Panc1 (cell line): Measurements from ENCODE around the gene CACNA1C. TPM values are rescaled to one million over a fixed set of nuclear protein-coding genes. Genes with fewer than 3 reads are reported as not detected.

Source experiments
- ATAC-seq: fragments of 200-7000 bp; cut with Tn5 transposase; 2 replicates; pipeline ENCODE4 v1.9.1; 2020; ENCODE audit warnings: mild to moderate bottlenecking, moderate library complexity
- BruUV-seq: library from RNA; stranded (reverse); fragments of 400-500 nt; replicated peaks from 2 replicates; lab custom pipeline; 2021; lab: Mats Ljungman, UMichigan
- CTCF ChIA-PET: fragments of 300-600 bp; sonication (Branson Sonifier 250); formaldehyde crosslinking; loops from one replicate; lab custom pipeline; 2022; ENCODE audit warnings: antibody characterized with exemption; lab: Charles Lee
- POLR2A ChIA-PET: fragments of 300-600 bp; sonication (Branson Sonifier 250); formaldehyde crosslinking; loops from one replicate; lab custom pipeline; 2022; ENCODE audit warnings: antibody characterized with exemption; lab: Charles Lee
- DNase-seq: peaks from one replicate; pipeline ENCODE4 v3.0.0-alpha.2; 2010; ENCODE audit warnings: low read depth, low spot score
- H3K27ac ChIP-seq: 2 replicates; pipeline ENCODE4 v1.5.1; 2011; ENCODE audit warnings: mild to moderate bottlenecking, low read length, inconsistent platforms
- H3K27me3 ChIP-seq: fragments of 200-500 bp; sonication (Bioruptor generic); 2 replicates; pipeline ENCODE4 v1.6.0; 2014; ENCODE audit warnings: low read length, inconsistent platforms; ENCODE audit not compliant: control insufficient read depth, insufficient read depth
- H3K36me3 ChIP-seq: fragments of 200-500 bp; sonication (Bioruptor generic); 2 replicates; pipeline ENCODE4 v1.5.1; 2014; ENCODE audit warnings: inconsistent platforms, mild to moderate bottlenecking, low read length, moderate library complexity; ENCODE audit not compliant: control insufficient read depth, insufficient read depth
- H3K4me1 ChIP-seq: 2 replicates; pipeline ENCODE4 v1.5.1; 2011; ENCODE audit warnings: inconsistent platforms, mild to moderate bottlenecking, low read length, moderate library complexity; ENCODE audit not compliant: control insufficient read depth, insufficient read depth
- H3K4me3 ChIP-seq, 2 experiments: 2 replicates each; pipeline ENCODE4 v1.5.1; 2011 to 2012; ENCODE audit warnings: low read depth in 2 of 2, low read length in 2 of 2, mild to moderate bottlenecking in 2 of 2, inconsistent platforms in 1 of 2, moderate library complexity in 1 of 2
- H3K9me3 ChIP-seq: fragments of 200-500 bp; sonication (Bioruptor generic); 2 replicates; pipeline ENCODE4 v1.5.1; 2014; ENCODE audit warnings: low read depth, mild to moderate bottlenecking, inconsistent platforms, low read length, moderate library complexity; ENCODE audit not compliant: control insufficient read depth, insufficient read depth
- CTCF ChIP-seq: fragments of 450-650 bp; IDR thresholded peaks from 2 replicates; pipeline ENCODE4 v1.5.1; 2017; ENCODE audit warnings: mild to moderate bottlenecking
- POLR2AphosphoS5 ChIP-seq: IDR thresholded peaks from 2 replicates; pipeline ENCODE4 v1.6.1; 2012; ENCODE audit warnings: mild to moderate bottlenecking, low read depth, low read length, moderate library complexity
- REST ChIP-seq, 2 experiments: IDR thresholded peaks; 2 replicates each; pipeline ENCODE4 v1.6.1; 2011 to 2012; ENCODE audit warnings: low read depth in 2 of 2, control low read depth in 1 of 2, low read length in 1 of 2, mild to moderate bottlenecking in 1 of 2, moderate library complexity in 1 of 2; ENCODE audit not compliant: insufficient read depth in 1 of 2
- SIN3A ChIP-seq: IDR thresholded peaks from 2 replicates; pipeline ENCODE4 v1.6.1; 2012; ENCODE audit warnings: low read depth, mild to moderate bottlenecking, low read length, moderate library complexity, borderline replicate concordance; ENCODE audit not compliant: insufficient read depth
- TCF7L2 ChIP-seq: IDR thresholded peaks from 2 replicates; pipeline ENCODE4 v1.6.1; 2011; ENCODE audit warnings: mild to moderate bottlenecking, low read depth, low read length, inconsistent platforms
- in situ Hi-C: cut with HindIII; loops from 2 replicates; pipeline ENCODE4 v1.10.0; 2016; ENCODE audit warnings: low sequenced_read_pairs, low pct_unique_long_range_greater_than_20kb
- intact Hi-C: fragments of 100-400 bp; cut with micrococcal nuclease; formaldehyde crosslinking; loops from one replicate; pipeline ENCODE4 v1.10.0; 2022; ENCODE audit not compliant: unreplicated experiment
- total RNA-seq: library from RNA; stranded (reverse); gene quantifications from one replicate; pipeline ENCODE4 v1.2.1, GENCODE V29; 2021; ENCODE audit not compliant: unreplicated experiment

Gene CACNA1C
- total RNA-seq, 1 experiment from 2014 or later, result 0.03 TPM

- H3K4me3 ChIP-seq, result no peak overlapping the region
- no peak overlapping the region for H3K27ac ChIP-seq
- no TSS peak for BruUV-seq
- intact Hi-C loops, result no loop called here
- no peaks in the 10 kb centered on the region; the same call in 1 of the 2 replicates for H3K27me3 ChIP-seq
- H3K36me3 ChIP-seq, result no peaks in the 10 kb centered on the region
- no peak for ATAC-seq
- POLR2A ChIA-PET, result no interaction called here
- no peaks in the 10 kb centered on the region for H3K4me1 ChIP-seq
- H3K9me3 ChIP-seq, result no peaks in the 10 kb centered on the region
- no peak for DNase-seq
- TF ChIP-seq TCF7L2, result no peak
- no peak for TF ChIP-seq CTCF
- no peak for TF ChIP-seq POLR2AphosphoS5
- TF ChIP-seq SIN3A, result no peak
- no peak for TF ChIP-seq REST (IDR thresholded peaks at IDR 0.05; ENCODE audit: insufficient read depth in 1 of 2, low read depth in 2 of 2, low read length in 1 of 2)
- CTCF ChIA-PET, result no interaction called here
- in situ Hi-C loops, result no loop called here
Observed at GRCh38 chr12:2097617-2098016, 44.8 kb downstream of the CACNA1C start.

GRCh38 chr12:2098852-2099251 is 46.1 kb downstream of the CACNA1C start:
- in situ Hi-C loops, result no loop called here
- ChIA-PET CTCF (no interaction called here), POLR2A (no interaction called here)
- intact Hi-C loops, result no loop called here
- Histone ChIP-seq H3K9me3 (no peaks in the 10 kb centered on the region), H3K27me3 (no peaks in the 10 kb centered on the region; the same call in 1 of the 2 replicates), H3K4me3 (no peak overlapping the region), H3K4me1 (no peaks in the 10 kb centered on the region), H3K36me3 (no peaks in the 10 kb centered on the region), H3K27ac (no peak overlapping the region)
- no TSS peak for BruUV-seq
- DNase-seq (no peak), ATAC-seq (no peak)
- TF ChIP-seq CTCF (no peak), POLR2AphosphoS5 (no peak), SIN3A (no peak), REST (IDR thresholded peaks at IDR 0.05; ENCODE audit: insufficient read depth in 1 of 2, low read depth in 2 of 2, low read length in 1 of 2) (no peak), TCF7L2 (no peak)
